GM03348 (cell line): Measurements from ENCODE around the gene BCL2.

ENCODE experiments used
- DNase-seq: peaks from one replicate; pipeline ENCODE4 v3.0.0; 2012; ENCODE audit warnings: low spot score

Gene BCL2

GRCh38 chr18:63155910-63156773, 163.4 kb downstream of the BCL2 start:
- no peak for DNase-seq

GRCh38 chr18:63155169-63155852, 164.3 kb downstream of the BCL2 start:
- DNase-seq, result no peak

- no peak for DNase-seq
These were observed 165.0 kb downstream of the BCL2 start for GRCh38 chr18:63154350-63155152.

GRCh38 chr18:63152791-63153190, 166.8 kb downstream of the BCL2 start:
- DNase-seq, result no peak

- DNase-seq, result no peak
These were observed 167.5 kb downstream of the BCL2 start for GRCh38 chr18:63152096-63152495.

- DNase-seq, result no peak
These were observed 168.0 kb downstream of the BCL2 start for GRCh38 chr18:63151539-63151938.

- DNase-seq, result no peak
These were observed 168.6 kb downstream of the BCL2 start for GRCh38 chr18:63150942-63151421.

GRCh38 chr18:63150326-63150725, 169.2 kb downstream of the BCL2 start:
- no peak for DNase-seq

GRCh38 chr18:63149302-63149587, 170.3 kb downstream of the BCL2 start:
- no peak for DNase-seq

- DNase-seq, result peak; percentile 85
These were observed 170.9 kb downstream of the BCL2 start for GRCh38 chr18:63148449-63149301.

- peak; percentile 29 for DNase-seq
These were observed 171.6 kb downstream of the BCL2 start for GRCh38 chr18:63147973-63148372.

- no peak for DNase-seq
These were observed 172.7 kb downstream of the BCL2 start for GRCh38 chr18:63146828-63147409.

- peak; percentile 19 for DNase-seq
These were observed 173.6 kb downstream of the BCL2 start for GRCh38 chr18:63145851-63146555.

- DNase-seq, result no peak
These were observed 174.3 kb downstream of the BCL2 start for GRCh38 chr18:63145166-63145850.

GRCh38 chr18:63144748-63145147, 174.8 kb downstream of the BCL2 start:
- DNase-seq, result no peak

- DNase-seq, result no peak
These were observed 176.2 kb downstream of the BCL2 start for GRCh38 chr18:63143330-63143771.

- DNase-seq, result no peak
These were observed 176.9 kb downstream of the BCL2 start for GRCh38 chr18:63142594-63143225.

GRCh38 chr18:63141778-63142176, 177.8 kb downstream of the BCL2 start:
- DNase-seq, result no peak

GRCh38 chr18:63140997-63141777, 178.4 kb downstream of the BCL2 start:
- no peak for DNase-seq
